HFF-Myc (cell line): ENCODE data around the gene IGFL2.
A peak's percentile ranks its signal among the peaks of the same experiment; 100 is the strongest.

ENCODE experiments used
- DNase-seq: peaks from one replicate; pipeline ENCODE4 v3.0.0-alpha.2; 2011; ENCODE audit warnings: low read depth; ENCODE audit errors: extremely low read depth
- H3K4me3 ChIP-seq: replicated peaks from 2 replicates; pipeline ENCODE4 v1.5.1; 2011; ENCODE audit warnings: low read depth, mild to moderate bottlenecking, control low read depth, low read length
- TF ChIP-seq, protein P1 (sequence below): IDR thresholded peaks from 2 replicates; pipeline ENCODE4 v1.5.1; 2012; ENCODE audit warnings: mild to moderate bottlenecking, low read depth, low read length, control low read depth; ENCODE audit errors: missing control alignments

Gene IGFL2

DNA sequence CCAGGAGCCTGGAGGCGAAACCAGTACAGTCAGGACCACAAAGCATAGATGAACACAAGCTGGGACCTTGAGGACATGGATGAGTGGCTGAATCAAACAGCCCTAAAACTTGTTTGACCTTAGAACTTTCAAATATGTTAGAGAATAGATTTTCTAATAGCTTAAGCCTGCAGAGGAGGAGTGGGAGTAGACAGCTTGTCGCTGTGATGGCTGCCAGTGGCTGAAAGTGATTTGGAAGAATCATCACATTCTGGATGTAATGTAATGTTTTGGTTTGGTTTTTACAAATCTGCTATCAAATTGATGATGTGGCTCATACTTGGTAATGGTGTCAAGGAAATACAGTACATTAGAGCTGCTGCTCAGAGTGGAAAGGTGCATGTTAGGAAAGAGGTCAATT lies 35.5 kb upstream of the IGFL2 start:
- TF ChIP-seq, protein P1, sequence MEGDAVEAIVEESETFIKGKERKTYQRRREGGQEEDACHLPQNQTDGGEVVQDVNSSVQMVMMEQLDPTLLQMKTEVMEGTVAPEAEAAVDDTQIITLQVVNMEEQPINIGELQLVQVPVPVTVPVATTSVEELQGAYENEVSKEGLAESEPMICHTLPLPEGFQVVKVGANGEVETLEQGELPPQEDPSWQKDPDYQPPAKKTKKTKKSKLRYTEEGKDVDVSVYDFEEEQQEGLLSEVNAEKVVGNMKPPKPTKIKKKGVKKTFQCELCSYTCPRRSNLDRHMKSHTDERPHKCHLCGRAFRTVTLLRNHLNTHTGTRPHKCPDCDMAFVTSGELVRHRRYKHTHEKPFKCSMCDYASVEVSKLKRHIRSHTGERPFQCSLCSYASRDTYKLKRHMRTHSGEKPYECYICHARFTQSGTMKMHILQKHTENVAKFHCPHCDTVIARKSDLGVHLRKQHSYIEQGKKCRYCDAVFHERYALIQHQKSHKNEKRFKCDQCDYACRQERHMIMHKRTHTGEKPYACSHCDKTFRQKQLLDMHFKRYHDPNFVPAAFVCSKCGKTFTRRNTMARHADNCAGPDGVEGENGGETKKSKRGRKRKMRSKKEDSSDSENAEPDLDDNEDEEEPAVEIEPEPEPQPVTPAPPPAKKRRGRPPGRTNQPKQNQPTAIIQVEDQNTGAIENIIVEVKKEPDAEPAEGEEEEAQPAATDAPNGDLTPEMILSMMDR = no peak
- no peak for DNase-seq
- no peak overlapping the region for H3K4me3 ChIP-seq

DNA sequence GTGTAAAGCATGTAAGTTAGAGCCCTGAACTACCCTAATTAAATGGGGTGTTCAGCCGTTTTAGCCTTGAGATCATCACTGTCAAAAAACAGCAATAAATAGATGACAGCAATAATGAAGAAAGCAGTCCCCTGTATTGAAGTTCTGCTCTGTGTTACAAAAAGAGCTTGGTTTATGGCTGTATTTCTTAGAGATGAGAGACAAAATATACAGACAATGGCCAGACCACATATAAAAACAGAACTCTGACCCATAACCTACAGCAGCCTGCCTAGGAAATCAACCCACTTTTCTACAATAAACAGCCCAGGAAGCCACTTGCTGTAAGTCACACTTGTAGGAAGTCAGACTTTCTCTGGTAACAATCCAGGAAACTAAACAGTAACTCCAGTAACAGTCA lies 34.3 kb upstream of the IGFL2 start:
- H3K4me3 ChIP-seq = no peak overlapping the region
- TF ChIP-seq, protein P1 = no peak
- no peak for DNase-seq

DNA sequence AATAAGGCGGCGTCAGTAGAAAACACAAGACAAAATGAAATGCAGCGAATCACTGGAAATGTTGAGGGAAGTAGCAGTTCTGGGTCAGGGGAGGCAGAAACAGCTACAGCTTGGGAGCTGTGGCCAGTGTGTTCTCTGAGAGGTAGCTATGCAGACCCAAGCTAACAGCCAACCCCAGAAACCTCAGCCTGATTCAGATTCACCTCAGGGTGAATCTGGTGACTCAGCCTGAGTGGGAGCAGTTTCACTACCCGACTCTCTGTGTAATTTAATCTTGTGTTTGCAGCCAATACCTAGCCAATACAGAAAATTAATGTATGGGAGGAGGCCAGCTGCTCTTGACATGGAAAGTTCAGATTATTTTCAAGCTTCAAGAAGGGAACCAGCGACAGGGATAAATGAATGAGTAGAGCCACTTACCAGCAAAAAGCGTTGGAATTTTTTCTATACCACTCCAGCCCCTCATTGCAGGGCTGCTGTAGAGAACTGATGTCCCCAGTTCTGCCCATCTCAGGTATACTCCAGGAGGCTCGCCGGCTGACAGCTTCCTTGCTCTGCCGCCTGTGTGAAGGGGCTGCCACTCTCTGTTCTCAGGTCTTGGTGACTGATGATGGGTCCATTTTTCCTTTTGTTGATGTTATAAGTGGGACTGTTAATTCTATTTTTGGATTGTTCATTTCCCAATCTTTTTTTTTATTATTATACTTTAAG lies 32.5 kb upstream of the IGFL2 start:
- peak; percentile 42 for DNase-seq
- TF ChIP-seq, protein P1 = no peak
- H3K4me3 ChIP-seq = no peak overlapping the region

DNA sequence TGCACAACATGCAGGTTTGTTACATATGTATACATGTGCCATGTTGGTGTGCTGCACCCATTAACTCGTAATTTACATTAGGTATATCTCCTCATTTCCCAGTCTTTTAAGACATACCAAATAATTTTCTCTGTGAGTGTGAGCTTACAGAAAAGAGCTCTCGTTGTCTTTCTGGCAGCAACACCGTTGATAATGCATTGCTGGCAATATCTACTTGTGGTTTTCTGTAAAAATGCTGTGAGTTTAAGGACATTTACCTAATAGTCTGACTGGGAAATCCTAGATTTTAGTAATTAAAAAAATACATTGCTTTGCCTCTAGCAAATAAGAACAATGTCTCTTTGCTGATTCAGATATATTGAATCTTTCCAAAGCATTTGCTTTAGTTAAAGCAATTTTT lies 31.9 kb upstream of the IGFL2 start:
- H3K4me3 ChIP-seq = no peak overlapping the region
- TF ChIP-seq, protein P1 = no peak
- DNase-seq = no peak

DNA sequence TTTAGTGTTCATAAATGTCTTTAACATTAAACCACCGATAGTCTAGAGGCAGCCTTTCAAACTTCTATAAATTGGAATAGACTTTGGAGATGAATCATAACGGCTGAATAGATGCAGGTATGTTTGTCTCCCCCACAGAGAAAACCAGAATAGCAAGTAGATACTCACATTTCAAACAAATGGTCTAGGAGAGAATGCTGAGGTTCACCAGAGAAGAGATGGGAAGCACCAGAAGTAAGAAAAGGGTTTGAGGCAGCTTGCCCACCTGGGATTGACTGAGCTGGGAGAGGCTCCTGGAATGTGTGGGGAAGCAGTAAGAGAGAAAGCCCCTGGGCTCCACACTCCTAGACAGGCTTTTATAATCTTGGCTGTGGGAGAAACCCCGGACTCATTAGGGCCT lies 29.9 kb upstream of the IGFL2 start:
- TF ChIP-seq, protein P1 = no peak
- no peak for DNase-seq
- no peak overlapping the region for H3K4me3 ChIP-seq

DNA sequence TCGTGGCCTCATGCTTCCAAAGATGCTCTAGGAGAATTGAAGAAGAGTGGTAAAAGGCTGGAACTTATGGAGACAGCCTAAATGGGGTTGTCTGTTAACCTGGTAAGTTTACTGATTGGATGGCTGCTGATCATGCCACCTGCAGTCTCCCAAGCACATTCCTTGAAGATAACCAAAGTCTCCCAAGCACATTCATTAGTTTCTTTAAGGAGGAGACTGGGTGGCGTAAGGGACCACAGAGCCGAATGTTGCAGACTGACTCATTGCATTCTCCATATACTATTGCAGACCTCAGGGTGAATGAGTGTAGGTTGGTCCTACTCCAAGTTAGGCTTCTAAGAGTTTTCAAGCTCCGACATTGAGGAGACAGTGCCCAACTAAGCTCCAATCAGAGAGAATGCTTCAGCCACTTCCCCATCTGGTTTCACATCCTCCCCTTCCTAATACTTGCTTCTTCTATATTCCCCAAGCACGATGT lies 23.4 kb upstream of the IGFL2 start, which contains the start of gene IGFL3:
Gene IGFL3, minus strand, starts transcription at position 51 of the 478 bp plus-strand sequence. Its CDS starts 39 bp downstream, at position 12.
- no peak for DNase-seq
- no peak within 1 kb of the TSS for H3K4me3 ChIP-seq

More for the DNA sequence above, 23.4 kb upstream of the IGFL2 start, which contains the start of gene IGFL3:
- TF ChIP-seq, protein P1 = no peak
